H9 (cell line): ENCODE measurements around the gene IL20RB. TPM values are rescaled to one million over a fixed set of nuclear protein-coding genes. Genes with fewer than 3 reads are reported as not detected.

Source experiments
- DNase-seq: peaks from one replicate; pipeline ENCODE4 v3.0.0-alpha.2; 2017
- H2AFZ ChIP-seq: one replicate; pipeline ENCODE4 v1.6.1; 2013; ENCODE audit warnings: mild to moderate bottlenecking, low read length, control low read depth, moderate library complexity
- H2AK5ac ChIP-seq: 2 replicates; pipeline ENCODE4 v1.6.1; 2013; ENCODE audit warnings: low read length, control low read depth, mixed read lengths; ENCODE audit not compliant: insufficient read length
- H2BK120ac ChIP-seq: one replicate; pipeline ENCODE4 v1.6.1; 2013; ENCODE audit warnings: low read depth, mild to moderate bottlenecking, low read length, control low read depth, inconsistent platforms; ENCODE audit not compliant: poor library complexity, severe bottlenecking
- H2BK12ac ChIP-seq: 2 replicates; pipeline ENCODE4 v1.6.1; 2013; ENCODE audit warnings: low read length, control low read depth, mixed read lengths, low read depth; ENCODE audit not compliant: insufficient read length
- H2BK15ac ChIP-seq: 2 replicates; pipeline ENCODE4 v1.6.1; 2013; ENCODE audit warnings: low read depth, low read length, control low read depth
- H2BK20ac ChIP-seq: one replicate; pipeline ENCODE4 v1.6.1; 2013; ENCODE audit warnings: low read depth, mild to moderate bottlenecking, low read length, control low read depth, inconsistent platforms; ENCODE audit not compliant: poor library complexity, severe bottlenecking
- H2BK5ac ChIP-seq: 2 replicates; pipeline ENCODE4 v1.6.1; 2013; ENCODE audit warnings: low read length, control low read depth, mixed read lengths; ENCODE audit not compliant: insufficient read length
- H3K14ac ChIP-seq: 2 replicates; pipeline ENCODE4 v1.6.1; 2013; ENCODE audit warnings: low read length, control low read depth; ENCODE audit not compliant: insufficient read depth
- H3K18ac ChIP-seq: 2 replicates; pipeline ENCODE4 v1.6.1; 2013; ENCODE audit warnings: low read depth, mild to moderate bottlenecking, mixed read lengths, low read length, control low read depth; ENCODE audit not compliant: insufficient read length
- H3K23ac ChIP-seq: 2 replicates; pipeline ENCODE4 v1.6.1; 2013; ENCODE audit warnings: low read length, control low read depth, mixed read lengths, low read depth; ENCODE audit not compliant: insufficient read length
- H3K23me2 ChIP-seq: 2 replicates; pipeline ENCODE4 v1.6.1; 2013; ENCODE audit warnings: low read depth, mild to moderate bottlenecking, mixed read lengths, low read length, control low read depth; ENCODE audit not compliant: insufficient read length, poor library complexity, severe bottlenecking
- H3K27ac ChIP-seq: 2 replicates; pipeline ENCODE4 v1.5.1; 2013; ENCODE audit warnings: low read length, control low read depth, mixed read lengths, low read depth; ENCODE audit not compliant: insufficient read length
- H3K27me3 ChIP-seq: 2 replicates; pipeline ENCODE4 v1.6.1; 2013; ENCODE audit warnings: low read length, control low read depth, inconsistent platforms; ENCODE audit not compliant: insufficient read depth
- H3K4ac ChIP-seq: 2 replicates; pipeline ENCODE4 v1.6.1; 2013; ENCODE audit warnings: low read depth, mild to moderate bottlenecking, control low read depth, inconsistent platforms, low read length, moderate library complexity
- H3K4me1 ChIP-seq: 2 replicates; pipeline ENCODE4 v1.6.1; 2013; ENCODE audit warnings: low read length, control low read depth, inconsistent platforms; ENCODE audit not compliant: insufficient read depth
- H3K4me2 ChIP-seq: 2 replicates; pipeline ENCODE4 v1.6.1; 2013; ENCODE audit warnings: low read length, control low read depth, mixed read lengths; ENCODE audit not compliant: insufficient read length, insufficient read depth
- H3K56ac ChIP-seq: 2 replicates; pipeline ENCODE4 v1.6.1; 2013; ENCODE audit warnings: low read depth, mild to moderate bottlenecking, mixed read lengths, low read length, control low read depth; ENCODE audit not compliant: insufficient read length
- H3K79me1 ChIP-seq: 2 replicates; pipeline ENCODE4 v1.6.1; 2013; ENCODE audit warnings: low read depth, mild to moderate bottlenecking, moderate library complexity, low read length, control low read depth, inconsistent platforms; ENCODE audit not compliant: insufficient read depth, poor library complexity, severe bottlenecking
- H3K79me2 ChIP-seq: 2 replicates; pipeline ENCODE4 v1.6.1; 2013; ENCODE audit warnings: low read length, control low read depth, inconsistent platforms; ENCODE audit not compliant: insufficient read depth
- H3K9ac ChIP-seq: 2 replicates; pipeline ENCODE4 v1.6.1; 2013; ENCODE audit warnings: low read length, control low read depth, mixed read lengths; ENCODE audit not compliant: insufficient read length; ENCODE audit errors: extremely low read depth
- H3K9me3 ChIP-seq: one replicate; pipeline ENCODE4 v1.6.1; 2013; ENCODE audit warnings: low read depth, low read length, inconsistent platforms; ENCODE audit not compliant: control insufficient read depth
- H3T11ph ChIP-seq: one replicate; pipeline ENCODE4 v1.6.1; 2013; ENCODE audit warnings: mild to moderate bottlenecking, low read length, control low read depth, inconsistent platforms
- H4K20me1 ChIP-seq: one replicate; pipeline ENCODE4 v1.6.1; 2013; ENCODE audit not compliant: control insufficient read depth, insufficient read length, insufficient read depth
- H4K5ac ChIP-seq: 2 replicates; pipeline ENCODE4 v1.6.1; 2013; ENCODE audit warnings: low read depth, mild to moderate bottlenecking, mixed read lengths, low read length, control low read depth; ENCODE audit not compliant: insufficient read length
- H4K8ac ChIP-seq: replicated peaks from 2 replicates; pipeline ENCODE4 v1.6.1; 2013; ENCODE audit warnings: low read length, control low read depth, mixed read lengths, low read depth; ENCODE audit not compliant: insufficient read length
- H4K91ac ChIP-seq: 2 replicates; pipeline ENCODE4 v1.6.1; 2013; ENCODE audit warnings: low read depth, mild to moderate bottlenecking, moderate library complexity, mixed read lengths, low read length, control low read depth; ENCODE audit not compliant: insufficient read length
- H3K27ac Mint-ChIP-seq, 3 experiments: 2 replicates in 2 of 3; 3 replicates in 1 of 3; pipeline ENCODE4 v1.8.0; 2020 to 2021; ENCODE audit warnings: mixed read lengths in 3 of 3, mild to moderate bottlenecking in 1 of 3, moderate library complexity in 1 of 3
- H3K27me3 Mint-ChIP-seq: 2 replicates; pipeline ENCODE4 v1.8.0; 2021; ENCODE audit warnings: low read depth, mild to moderate bottlenecking, moderate library complexity, mixed read lengths
- H3K36me3 Mint-ChIP-seq, 3 experiments: 2 replicates in 2 of 3; 3 replicates in 1 of 3; pipeline ENCODE4 v1.8.0; 2020 to 2021; ENCODE audit warnings: low read depth in 3 of 3, mixed read lengths in 3 of 3; ENCODE audit not compliant: insufficient read depth in 1 of 3
- H3K4me1 Mint-ChIP-seq, 2 experiments: 2 replicates each; pipeline ENCODE4 v1.8.0; 2020; ENCODE audit warnings: mixed read lengths in 2 of 2
- H3K4me3 Mint-ChIP-seq, 2 experiments: 2 replicates in 1 of 2; 3 replicates in 1 of 2; pipeline ENCODE4 v1.8.0; 2020 to 2021; ENCODE audit warnings: mild to moderate bottlenecking in 2 of 2, mixed read lengths in 2 of 2, moderate library complexity in 1 of 2
- H3K9me3 Mint-ChIP-seq, 2 experiments: 2 replicates in 1 of 2; 3 replicates in 1 of 2; pipeline ENCODE4 v1.8.0; 2020; ENCODE audit warnings: mild to moderate bottlenecking in 2 of 2, mixed read lengths in 2 of 2, moderate library complexity in 1 of 2
- CTCF ChIP-seq: fragments of 200-600 bp; sonication (generic); conservative IDR thresholded peaks from 3 replicates; pipeline ENCODE4 v1.8.0; 2021; ENCODE audit warnings: antibody characterized with exemption, mild to moderate bottlenecking
- WGBS: extraction: QIAGEN DNeasy Blood & Tissue Kit; methylation state at CpG from one replicate; pipeline ENCODE4 v1.1.7; 2013; ENCODE audit warnings: missing lambda C conversion rate, low lambda C conversion rate, mixed read lengths; ENCODE audit not compliant: insufficient read length; ENCODE audit errors: extremely low coverage; 5-methylcytosine and 5-hydroxymethylcytosine counted together
- total RNA-seq: library from RNA; stranded (reverse); gene quantifications from 2 replicates; pipeline ENCODE4 v1.2.1, GENCODE V29; 2021

The IL20RB gene
- total RNA-seq, 1 experiment from 2014 or later: 1.5 TPM

- Histone ChIP-seq H2BK15ac (no peak overlapping the region), H2AK5ac (no peak overlapping the region), H3K9me3 (no peaks in the 10 kb centered on the region), H2AFZ (no peak overlapping the region), H3K4ac (no peak overlapping the region), H3K27ac (no peak overlapping the region), H3K23me2 (no peaks in the 10 kb centered on the region), H3T11ph (no peak overlapping the region), H2BK5ac (no peak overlapping the region), H3K4me1 (no peaks in the 10 kb centered on the region), H2BK20ac (no peak overlapping the region), H4K91ac (no peak overlapping the region), H2BK12ac (no peak overlapping the region), H4K5ac (no peak overlapping the region), H3K79me2 (no peaks in the 10 kb centered on the region), H4K8ac (no peak overlapping the region), H4K20me1 (no peaks in the 10 kb centered on the region), H2BK120ac (no peak overlapping the region), H3K23ac (no peak overlapping the region), H3K18ac (no peak overlapping the region), H3K9ac (no peak overlapping the region), H3K79me1 (no peaks in the 10 kb centered on the region), H3K4me2 (no peak overlapping the region), H3K27me3 (no peaks in the 10 kb centered on the region), H3K14ac (no peak overlapping the region), H3K56ac (no peak overlapping the region)
- no peaks in the 10 kb centered on the region for H3K27me3 Mint-ChIP-seq
- no CpG with 5 or more reads among the region's 4 CpGs for WGBS
- H3K4me1 Mint-ChIP-seq: peaks cover 0 to 6% of the 10 kb centered on the region in 2 experiments; a peak in 1 of 4 replicates
- H3K9me3 Mint-ChIP-seq: peaks cover 0 to 7% of the 10 kb centered on the region in 2 experiments; a peak in 4 of 5 replicates
- DNase-seq: no peak
- H3K4me3 Mint-ChIP-seq: no peak overlapping the region
- no peak for TF ChIP-seq CTCF
- H3K27ac Mint-ChIP-seq: no peak overlapping the region
- H3K36me3 Mint-ChIP-seq: peaks cover 0 to 13% (median 7%) of the 10 kb centered on the region in 3 experiments; a peak in 4 of 7 replicates
These were observed 15.6 kb downstream of the IL20RB start for GRCh38 chr3:136973352-136973751.
